GM21360 (cell line): ENCODE results near the gene PRICKLE2.

ENCODE experiments used
- ATAC-seq: cut with Tn5 transposase; IDR thresholded peaks from one replicate; pipeline ENCODE4 v1.9.1; 2021; ENCODE audit warnings: mild to moderate bottlenecking, moderate library complexity; ENCODE audit not compliant: unreplicated experiment

PRICKLE2 gene

GRCh38 chr3:64081235-64081630 lies 144.0 kb downstream of the PRICKLE2 start:
- ATAC-seq, result no peak

DNA sequence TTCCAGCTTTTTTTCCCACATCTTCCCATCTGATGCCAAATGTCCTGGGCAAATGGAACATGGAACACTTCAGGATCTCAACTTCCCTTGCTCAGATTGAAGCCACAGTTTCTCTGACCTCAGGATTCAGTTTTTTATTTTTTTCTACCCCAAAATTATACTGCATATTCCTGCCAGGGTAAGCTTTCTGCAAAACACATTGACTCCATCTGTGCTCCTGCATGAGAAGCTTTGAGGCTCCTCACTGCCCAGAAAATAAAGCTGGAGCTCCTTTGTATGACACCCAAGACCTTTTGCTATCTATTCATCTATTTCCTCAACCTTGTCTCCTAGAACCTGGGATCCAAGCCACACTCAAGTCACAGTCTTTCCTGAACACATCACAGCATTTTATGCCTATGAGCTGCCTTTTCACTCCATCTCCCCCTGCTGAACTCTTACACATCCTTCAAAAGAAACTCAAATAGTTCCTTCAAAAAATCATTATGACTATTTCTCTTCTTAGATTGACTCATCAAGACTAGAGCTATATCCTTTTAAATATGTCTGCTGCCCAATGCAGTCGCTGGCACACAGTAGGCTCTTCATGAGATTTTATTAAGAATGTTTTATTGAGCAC lies 144.5 kb downstream of the PRICKLE2 start:
- no peak for ATAC-seq

DNA sequence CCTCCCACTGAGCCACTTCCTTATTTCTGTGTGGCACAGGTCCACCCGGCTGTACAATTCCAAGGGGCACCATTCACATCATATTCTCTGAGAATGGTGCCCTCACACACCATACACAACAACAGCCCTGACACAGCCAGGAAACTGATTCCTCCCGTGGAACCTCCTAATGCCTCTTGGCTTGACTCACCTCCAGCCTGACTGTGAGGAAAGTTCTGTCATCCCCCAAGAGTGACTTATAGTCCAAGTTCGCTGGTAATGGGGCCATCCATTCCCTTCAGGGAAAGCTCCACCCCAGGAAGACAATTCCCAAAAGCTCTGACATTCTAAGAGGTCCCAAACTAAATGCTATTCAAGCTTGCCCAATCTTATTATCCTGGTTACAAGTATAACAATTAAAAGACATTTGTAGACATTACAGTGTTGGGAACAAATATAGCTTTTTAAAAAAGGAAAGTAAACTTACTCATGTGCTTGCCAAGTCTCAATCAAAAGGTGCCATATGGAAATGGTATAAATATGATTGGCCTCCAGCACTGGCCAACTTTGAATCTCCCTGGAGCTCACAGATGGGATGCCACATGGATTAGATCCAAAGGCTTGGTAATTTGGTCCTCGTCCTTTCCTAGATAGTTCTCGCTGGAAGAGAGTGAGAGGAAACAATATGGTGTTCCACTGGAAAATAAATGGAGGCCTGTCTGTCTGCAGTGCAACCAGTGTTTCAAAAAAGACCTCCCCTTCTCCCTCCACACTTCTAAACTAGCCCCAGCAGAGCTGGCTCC lies 145.7 kb downstream of the PRICKLE2 start:
- no peak for ATAC-seq

DNA sequence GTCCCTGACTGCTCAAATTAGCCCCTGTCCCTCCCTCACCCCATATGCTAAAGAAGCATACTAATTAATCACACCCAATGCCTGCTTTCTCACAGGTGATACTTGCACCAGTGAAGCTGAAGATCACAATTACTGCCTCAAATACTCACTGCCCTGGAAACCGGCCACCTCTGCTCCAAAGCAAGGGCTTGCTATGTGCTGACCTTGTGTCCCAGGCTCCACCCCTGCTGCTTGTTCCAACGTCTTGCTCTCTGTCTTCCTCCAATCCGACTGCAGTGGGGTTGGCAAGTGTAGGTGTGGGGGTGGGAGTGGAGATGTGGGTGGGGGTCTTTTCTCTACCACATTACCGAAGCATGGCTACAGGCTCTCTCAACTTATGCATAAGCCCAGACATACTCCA lies 146.3 kb downstream of the PRICKLE2 start:
- ATAC-seq, result no peak

GRCh38 chr3:64074895-64075679 lies 150.2 kb downstream of the PRICKLE2 start:
- ATAC-seq, result no peak

GRCh38 chr3:64074060-64074459 lies 151.2 kb downstream of the PRICKLE2 start:
- ATAC-seq, result no peak

DNA sequence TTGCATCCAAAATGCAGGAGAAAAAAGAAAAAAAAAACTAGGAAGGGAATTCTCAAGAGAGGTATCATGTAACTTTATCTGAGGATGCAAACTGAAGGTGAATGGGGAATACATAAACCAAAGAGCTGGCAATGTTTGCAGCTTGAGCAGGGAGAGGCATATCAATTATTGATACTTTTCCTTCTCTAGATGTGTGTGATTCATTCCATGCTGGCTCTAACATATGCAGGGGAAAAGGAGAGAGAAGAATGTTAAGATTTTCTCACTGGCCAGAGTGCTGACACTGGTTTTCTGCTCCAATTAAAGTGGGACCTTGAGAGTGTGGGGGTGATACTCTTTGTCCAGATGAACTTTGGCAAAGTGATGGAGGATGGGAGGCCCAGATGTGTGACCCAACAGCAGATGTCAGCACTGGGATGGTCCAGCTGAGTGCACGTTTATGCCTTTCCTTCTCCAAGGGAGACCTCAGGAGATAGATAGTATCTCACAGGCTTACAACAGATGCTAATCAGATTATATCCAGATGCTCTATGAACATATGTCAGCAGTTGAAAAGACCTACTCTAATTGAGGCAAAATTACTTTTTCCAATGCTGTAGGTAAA lies 152.0 kb downstream of the PRICKLE2 start:
- no peak for ATAC-seq

DNA sequence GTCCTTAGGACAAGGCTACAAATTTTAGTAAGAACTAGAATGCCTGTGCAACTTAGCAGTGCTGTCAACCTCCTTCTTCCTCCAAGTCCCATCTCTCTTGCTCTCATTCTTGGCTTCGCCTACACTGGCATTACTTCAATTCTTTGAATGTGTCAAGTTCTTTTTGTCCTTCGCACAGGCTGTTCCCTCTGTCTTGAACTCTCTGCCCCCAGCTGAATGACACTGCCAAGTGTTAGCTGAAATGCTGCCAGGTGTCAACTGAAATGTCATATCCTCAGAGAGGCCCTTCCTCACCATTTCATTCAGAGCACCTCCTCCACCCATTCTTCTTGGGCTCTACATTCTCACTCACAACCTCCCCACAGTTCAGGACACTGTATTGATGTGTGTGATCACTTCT lies 153.1 kb downstream of the PRICKLE2 start:
- no peak for ATAC-seq

- no peak for ATAC-seq
These were observed 154.6 kb downstream of the PRICKLE2 start for GRCh38 chr3:64070704-64071103.

DNA sequence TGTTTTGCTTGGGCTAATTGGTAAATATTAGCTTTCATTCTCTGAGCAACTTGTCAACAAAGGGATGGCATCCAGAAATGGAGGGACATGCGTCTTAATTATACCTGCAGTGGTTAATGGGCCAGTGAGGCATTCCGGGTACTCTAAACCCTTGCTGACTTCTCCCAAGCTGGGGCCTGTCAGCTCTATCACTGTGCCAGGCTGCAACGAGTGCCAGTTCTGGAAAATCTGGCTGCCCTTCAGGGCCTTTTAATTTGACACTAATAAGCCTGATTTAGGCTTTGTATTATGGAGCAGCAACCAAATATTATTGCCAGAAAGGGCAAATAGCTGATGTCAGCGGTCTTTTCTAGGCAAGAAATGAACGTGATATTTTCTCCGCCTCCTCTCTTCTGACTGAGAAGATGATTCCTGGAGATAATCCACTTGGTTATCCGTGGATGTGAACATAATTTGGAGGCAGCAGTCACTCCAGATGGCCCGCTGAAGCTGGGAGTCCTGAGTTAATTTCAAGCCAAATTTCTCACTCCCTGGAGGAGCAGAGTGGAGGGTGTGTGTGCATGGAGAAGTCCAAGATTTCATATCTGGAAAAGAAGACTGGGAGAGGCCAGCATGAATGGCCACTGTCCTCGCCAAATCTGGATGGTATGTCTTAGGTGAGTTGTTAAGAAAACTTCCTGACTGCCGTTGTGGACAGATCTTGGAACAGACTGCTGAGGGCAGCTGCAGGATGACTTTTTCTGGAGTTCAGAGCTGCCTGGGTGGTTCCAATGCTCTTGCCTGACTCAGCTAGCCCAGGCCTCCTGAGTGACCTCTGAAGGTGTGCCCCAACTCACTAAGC lies 157.5 kb downstream of the PRICKLE2 start:
- no peak for ATAC-seq

DNA sequence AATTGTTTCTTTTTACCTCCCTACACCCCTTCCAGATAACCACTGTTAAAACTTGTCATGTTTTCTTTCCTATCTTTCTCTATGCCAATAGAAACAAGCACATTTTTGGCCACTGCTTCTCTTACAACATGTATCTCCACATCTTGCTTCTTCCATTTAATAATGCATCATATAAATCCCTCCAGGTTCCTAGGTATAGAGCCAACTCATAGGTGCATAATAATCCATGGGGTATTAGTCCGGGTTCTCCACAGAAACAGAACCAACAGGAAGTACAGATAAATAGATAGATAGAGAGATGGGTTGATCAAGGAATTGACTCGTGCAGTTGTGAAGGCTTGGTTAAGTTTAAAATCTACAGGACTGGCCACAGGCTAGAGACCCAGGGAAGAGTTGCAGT lies 160.5 kb downstream of the PRICKLE2 start:
- ATAC-seq, result no peak

DNA sequence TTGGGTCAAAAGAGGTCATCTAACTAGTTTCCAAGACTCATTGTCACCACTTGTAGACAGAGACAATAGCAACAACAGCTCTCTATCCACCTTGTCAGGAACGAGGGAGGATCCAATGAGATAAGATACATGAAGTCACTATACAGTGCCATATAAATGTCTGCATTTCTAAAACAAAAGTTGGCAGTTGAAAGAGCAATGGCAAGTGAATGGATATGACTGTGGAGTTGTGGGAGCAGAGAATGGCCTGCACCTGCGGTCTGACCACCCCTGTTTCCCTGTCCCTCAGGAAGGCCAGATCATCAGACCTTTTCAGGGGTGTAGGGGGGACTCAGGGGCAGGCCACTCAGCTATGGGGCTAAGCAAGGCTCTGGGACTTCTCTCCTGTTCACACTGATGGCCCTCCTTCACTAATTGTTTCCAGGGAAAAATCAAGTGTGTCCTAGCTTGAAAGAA lies 161.3 kb downstream of the PRICKLE2 start:
- ATAC-seq, result no peak

GRCh38 chr3:64063207-64063982 lies 161.9 kb downstream of the PRICKLE2 start:
- ATAC-seq, result no peak

GRCh38 chr3:64061628-64062027 lies 163.6 kb downstream of the PRICKLE2 start:
- ATAC-seq, result no peak

DNA sequence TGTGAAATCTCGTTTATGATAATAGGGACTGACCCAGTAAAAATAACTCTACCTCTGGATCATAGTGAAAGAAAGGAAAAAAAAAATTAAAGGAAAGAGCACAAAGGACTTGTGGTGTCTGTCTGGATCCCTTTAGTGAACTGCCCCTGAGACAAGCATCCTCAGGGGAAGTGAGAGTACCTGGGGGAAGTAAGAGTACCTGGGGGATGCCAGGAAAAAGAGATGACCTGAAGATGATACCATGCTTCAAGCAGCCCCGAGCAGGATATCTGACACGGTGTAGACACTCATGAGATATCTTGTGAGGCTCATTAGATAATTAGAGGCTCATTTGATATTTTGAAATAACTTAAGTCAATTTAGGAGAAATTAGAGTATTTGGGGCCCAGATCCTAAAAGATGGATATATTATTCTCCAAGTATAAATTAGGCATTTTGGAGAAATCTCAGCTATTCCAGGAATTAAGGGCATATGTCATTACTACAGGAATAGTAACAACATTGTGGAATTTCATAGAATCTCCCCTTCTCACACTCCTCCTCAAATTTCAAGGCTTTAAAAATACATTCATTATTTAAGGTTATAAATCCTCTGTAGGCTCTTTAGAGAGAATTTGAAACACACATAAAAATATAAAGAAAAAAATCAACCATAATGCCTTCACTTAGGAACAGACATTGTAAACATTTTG lies 165.6 kb downstream of the PRICKLE2 start:
- no peak for ATAC-seq

GRCh38 chr3:64058566-64058965 lies 166.7 kb downstream of the PRICKLE2 start:
- no peak for ATAC-seq

- ATAC-seq, result no peak
These were observed 168.0 kb downstream of the PRICKLE2 start for GRCh38 chr3:64057231-64057630.

GRCh38 chr3:64056606-64057180 lies 168.6 kb downstream of the PRICKLE2 start:
- ATAC-seq, result no peak

DNA sequence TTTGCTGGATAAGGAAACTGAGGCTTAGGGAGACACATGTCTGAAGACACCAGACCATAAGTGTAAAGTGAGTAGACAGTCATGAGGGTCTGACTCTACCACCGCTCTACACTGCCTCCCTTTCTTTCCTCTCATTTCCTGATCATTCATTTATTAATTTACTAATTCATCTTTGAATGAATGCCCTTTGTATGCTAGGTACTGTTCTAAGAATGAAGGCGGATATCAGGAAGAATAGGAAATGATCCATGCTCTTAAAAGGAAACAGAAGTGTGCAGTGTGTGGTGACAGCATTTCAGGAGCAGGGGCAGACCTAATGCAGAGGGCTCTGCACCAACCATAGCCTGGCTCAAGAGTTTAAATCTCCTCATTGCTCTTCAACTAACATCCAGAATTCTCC lies 170.2 kb downstream of the PRICKLE2 start:
- ATAC-seq, result no peak
